Measurements from ENCODE around the gene LSM14B.

The LSM14B gene

DNA sequence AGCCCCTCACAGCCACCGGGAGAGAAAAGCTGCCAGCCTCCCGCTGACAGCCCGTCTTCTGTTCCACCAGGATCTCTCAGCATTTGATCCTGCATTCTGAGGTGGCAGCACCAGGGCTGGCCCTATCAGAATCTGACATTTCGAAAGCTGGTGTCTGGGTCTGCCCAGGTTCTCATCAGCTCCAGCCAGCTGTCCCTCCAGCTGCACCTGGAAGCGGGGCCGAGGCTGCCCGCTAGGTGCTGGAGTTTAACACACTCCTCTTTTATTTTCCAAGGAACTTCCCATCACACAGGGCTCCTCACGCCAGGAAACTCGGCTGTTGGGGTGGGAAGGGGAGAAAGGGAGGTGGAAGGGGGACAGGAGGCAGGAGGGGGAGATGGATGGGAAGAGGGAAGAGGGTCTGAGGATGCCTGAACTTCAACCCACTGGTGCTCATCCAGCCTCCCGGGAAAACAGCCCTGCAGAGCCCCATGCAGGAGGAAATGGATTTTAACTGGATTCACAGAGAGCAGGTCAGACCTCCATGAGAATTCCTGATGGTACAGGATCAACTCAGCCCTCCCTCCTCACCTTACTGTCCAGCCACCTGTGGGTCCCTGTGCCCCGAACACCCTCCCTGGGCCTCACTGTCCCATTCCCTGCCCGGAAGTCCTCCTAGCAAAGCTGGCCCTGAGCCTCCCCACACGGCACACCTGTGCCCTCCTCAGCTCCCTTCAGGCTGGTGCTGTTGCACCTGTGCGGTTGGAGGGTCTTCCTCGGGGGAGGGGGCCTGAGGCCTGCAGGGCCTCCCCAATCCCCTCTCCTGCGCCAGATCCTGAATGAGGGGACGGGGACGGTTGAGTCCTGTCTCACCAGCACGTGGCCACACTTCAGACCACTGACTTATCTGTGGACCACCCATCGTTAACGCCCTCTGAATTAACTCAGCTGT is 3.9 kb upstream of the LSM14B start:
- DNase-seq (ENCODE audit: low read depth), result no peak
- TF ChIP-seq, protein P1, sequence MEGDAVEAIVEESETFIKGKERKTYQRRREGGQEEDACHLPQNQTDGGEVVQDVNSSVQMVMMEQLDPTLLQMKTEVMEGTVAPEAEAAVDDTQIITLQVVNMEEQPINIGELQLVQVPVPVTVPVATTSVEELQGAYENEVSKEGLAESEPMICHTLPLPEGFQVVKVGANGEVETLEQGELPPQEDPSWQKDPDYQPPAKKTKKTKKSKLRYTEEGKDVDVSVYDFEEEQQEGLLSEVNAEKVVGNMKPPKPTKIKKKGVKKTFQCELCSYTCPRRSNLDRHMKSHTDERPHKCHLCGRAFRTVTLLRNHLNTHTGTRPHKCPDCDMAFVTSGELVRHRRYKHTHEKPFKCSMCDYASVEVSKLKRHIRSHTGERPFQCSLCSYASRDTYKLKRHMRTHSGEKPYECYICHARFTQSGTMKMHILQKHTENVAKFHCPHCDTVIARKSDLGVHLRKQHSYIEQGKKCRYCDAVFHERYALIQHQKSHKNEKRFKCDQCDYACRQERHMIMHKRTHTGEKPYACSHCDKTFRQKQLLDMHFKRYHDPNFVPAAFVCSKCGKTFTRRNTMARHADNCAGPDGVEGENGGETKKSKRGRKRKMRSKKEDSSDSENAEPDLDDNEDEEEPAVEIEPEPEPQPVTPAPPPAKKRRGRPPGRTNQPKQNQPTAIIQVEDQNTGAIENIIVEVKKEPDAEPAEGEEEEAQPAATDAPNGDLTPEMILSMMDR (IDR thresholded peaks at IDR 0.05; ENCODE audit: low read depth, low read length, missing control alignments), result no peak
- in situ Hi-C loops (cut with HindIII; ENCODE audit: low sequenced_read_pairs), result no loop called here
- H3K4me3 ChIP-seq (ENCODE audit: low read depth, low read length), result no peak overlapping the region

DNA sequence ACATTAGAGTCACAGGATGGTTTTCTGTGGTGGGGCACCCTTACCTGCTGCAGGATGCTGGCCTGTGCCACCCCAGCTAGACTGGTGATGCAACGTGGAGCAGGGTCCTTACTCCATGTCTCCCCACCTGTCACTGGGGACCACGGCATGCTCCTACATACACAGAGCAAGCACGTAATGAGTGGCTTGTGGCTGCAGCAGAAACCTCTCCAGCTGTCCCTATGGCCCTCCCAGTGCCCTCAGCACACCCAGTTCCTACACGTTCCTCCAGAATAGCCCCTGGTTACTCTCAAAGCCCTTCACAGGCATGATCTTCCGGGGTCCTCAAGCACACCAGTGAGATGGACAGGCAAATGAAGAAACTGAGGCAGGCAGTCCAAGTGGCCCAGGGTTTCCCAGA is 3.2 kb upstream of the LSM14B start:
- in situ Hi-C loops (cut with HindIII; ENCODE audit: low sequenced_read_pairs), result no loop called here
- DNase-seq (ENCODE audit: low read depth), result no peak
- H3K4me3 ChIP-seq (ENCODE audit: low read depth, low read length), result no peak overlapping the region
- TF ChIP-seq, protein P1 (IDR thresholded peaks at IDR 0.05; ENCODE audit: low read depth, low read length, missing control alignments), result no peak

DNA sequence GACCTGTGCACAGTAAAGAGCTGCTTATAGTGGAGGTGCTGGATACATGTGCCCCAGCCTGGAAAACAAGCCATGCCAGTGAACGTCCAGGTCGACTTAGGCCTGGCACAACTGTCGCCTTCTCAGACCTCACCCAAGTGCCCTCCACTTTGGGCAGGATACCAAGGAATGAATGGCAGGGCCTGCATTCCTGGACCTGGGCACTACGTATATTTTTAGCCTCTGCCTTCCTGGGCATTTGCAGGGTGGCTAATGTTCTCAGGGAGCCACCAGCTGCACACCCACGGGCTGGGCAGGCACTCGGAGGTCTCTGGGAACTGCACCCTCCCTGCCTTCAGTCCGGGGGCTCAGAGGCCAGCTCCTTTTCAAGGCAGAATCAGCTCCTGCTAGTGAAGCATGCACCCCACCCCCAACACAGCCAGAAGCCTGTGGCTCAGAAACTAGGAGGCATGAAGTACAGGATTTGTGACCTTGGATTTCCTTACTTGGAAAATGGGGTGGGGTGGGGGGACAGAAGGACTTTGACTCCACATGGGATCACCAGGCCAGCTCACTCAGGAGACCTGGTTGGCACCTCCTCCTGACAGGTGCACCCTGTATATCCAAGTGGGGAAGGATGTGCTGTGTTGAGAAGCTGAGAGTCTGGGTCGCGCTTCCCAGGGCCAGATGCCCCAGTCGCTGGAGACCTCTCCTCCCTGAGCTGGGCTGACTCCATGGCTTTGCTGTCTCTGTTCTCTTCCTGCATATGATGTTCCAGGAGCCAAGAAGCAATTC is 2.5 kb upstream of the LSM14B start:
- DNase-seq (ENCODE audit: low read depth), result no peak
- in situ Hi-C loops (cut with HindIII; ENCODE audit: low sequenced_read_pairs), result no loop called here

DNA sequence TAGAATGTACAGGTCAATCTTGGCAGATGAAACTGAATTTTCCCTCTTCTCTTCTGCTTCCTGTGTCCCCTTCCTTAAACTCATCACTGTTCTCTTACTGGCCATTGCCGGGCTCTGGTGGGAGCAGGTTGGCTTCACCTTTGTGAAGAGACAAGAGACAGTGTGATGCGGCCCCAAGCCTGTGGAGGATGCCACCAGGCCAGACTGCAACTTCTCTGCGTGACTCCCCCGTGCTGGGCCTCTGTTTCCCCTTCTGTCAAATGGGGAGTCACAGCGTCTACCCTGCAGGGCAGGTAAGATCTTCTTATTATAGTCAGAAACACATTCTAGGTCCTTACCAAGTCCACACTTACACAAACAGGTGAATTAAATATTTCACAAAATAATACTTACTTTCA is 1.9 kb upstream of the LSM14B start:
- in situ Hi-C loops (cut with HindIII; ENCODE audit: low sequenced_read_pairs), result no loop called here
- no peak overlapping the region for H3K4me3 ChIP-seq (ENCODE audit: low read depth, low read length)
- TF ChIP-seq, protein P1 (IDR thresholded peaks at IDR 0.05; ENCODE audit: low read depth, low read length, missing control alignments), result no peak
- no peak for DNase-seq (ENCODE audit: low read depth)

More for the DNA sequence above, 2.5 kb upstream of the LSM14B start:
- H3K4me3 ChIP-seq (ENCODE audit: low read depth, low read length), result no peak overlapping the region
- TF ChIP-seq, protein P1 (IDR thresholded peaks at IDR 0.05; ENCODE audit: low read depth, low read length, missing control alignments), result no peak

DNA sequence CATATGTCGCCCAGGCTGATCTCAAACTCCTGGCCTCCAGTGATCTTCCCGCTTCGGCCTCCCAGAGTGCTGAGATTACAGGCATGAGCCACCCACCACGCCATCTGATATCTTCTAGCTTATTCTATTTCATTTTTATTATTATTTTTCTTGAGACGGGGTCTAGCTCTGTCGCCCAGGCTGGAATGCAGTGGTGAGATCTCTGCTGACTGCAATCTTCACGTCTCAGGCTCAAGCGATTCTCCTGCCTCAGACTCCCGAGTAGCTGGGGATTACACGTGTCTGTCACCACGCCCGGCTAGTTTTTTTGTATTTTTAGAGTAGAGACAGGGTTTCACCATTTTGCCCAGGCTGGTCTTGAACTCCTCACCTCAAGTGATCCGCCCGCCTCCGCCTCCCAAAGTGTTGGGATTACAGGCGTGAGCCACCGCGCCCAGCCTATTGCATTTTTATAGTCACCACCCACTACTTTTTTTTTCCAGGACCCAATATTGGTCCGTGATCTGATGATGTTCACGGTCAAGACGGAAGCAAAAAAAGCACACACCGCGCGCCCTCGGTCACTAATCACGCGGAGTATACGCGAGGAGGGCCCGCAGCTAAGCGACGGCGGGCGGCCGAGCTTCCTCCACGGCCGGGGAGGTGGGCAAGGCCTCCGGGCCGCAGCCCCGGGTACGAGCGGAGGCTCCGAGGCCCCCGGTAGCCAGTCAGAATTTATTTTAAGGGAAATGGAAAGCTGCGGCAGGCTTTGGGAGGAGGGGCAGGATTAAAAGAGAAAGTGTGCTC is 1.1 kb upstream of the LSM14B start:
- H3K4me3 ChIP-seq (ENCODE audit: low read depth, low read length), result peak overlapping the region; percentile 58
- in situ Hi-C loops (cut with HindIII; ENCODE audit: low sequenced_read_pairs), result no loop called here
- DNase-seq (ENCODE audit: low read depth), result no peak
- TF ChIP-seq, protein P1 (IDR thresholded peaks at IDR 0.05; ENCODE audit: low read depth, low read length, missing control alignments), result no peak

Data from astrocyte of the cerebellum (primary cell).